T follicular helper cell (primary cell): ENCODE measurements around the gene CDC42EP5.
"Not testable (repeated sequence)": the region's sequence is repeated elsewhere in the genome, so short reads cannot be mapped to it uniquely, and the experiment has no call there.

Experiments
- DNase-seq: peaks from one replicate; pipeline ENCODE4 v3.0.0-alpha.2; 2020; ENCODE audit warnings: low read depth

The CDC42EP5 gene

GRCh38 chr19:54448040-54448773, 24.9 kb downstream of the CDC42EP5 start:
- no peak for DNase-seq

- DNase-seq, result not testable (repeated sequence)
Measured at GRCh38 chr19:54446349-54446748, 26.7 kb downstream of the CDC42EP5 start.

- no peak for DNase-seq
Measured at GRCh38 chr19:54444737-54445136, 28.4 kb downstream of the CDC42EP5 start.

GRCh38 chr19:54440641-54441040, 32.5 kb downstream of the CDC42EP5 start:
- DNase-seq, result no peak

- DNase-seq, result no peak
Measured at GRCh38 chr19:54439174-54439851, 33.8 kb downstream of the CDC42EP5 start.

GRCh38 chr19:54436628-54437252, 36.4 kb downstream of the CDC42EP5 start:
- DNase-seq, result no peak

- no peak for DNase-seq
Measured at GRCh38 chr19:54436031-54436523, 37.0 kb downstream of the CDC42EP5 start.

GRCh38 chr19:54435551-54436016, 37.5 kb downstream of the CDC42EP5 start:
- no peak for DNase-seq

GRCh38 chr19:54434873-54435214, 38.3 kb downstream of the CDC42EP5 start:
- DNase-seq, result no peak

- no peak for DNase-seq
Measured at GRCh38 chr19:54434112-54434872, 38.8 kb downstream of the CDC42EP5 start.

- no peak for DNase-seq
Measured at GRCh38 chr19:54433697-54434096, 39.4 kb downstream of the CDC42EP5 start.

GRCh38 chr19:54432144-54432738, 40.9 kb downstream of the CDC42EP5 start:
- DNase-seq, result no peak

GRCh38 chr19:54431255-54431838, 41.7 kb downstream of the CDC42EP5 start:
- DNase-seq, result no peak

GRCh38 chr19:54430306-54431254, 42.5 kb downstream of the CDC42EP5 start:
- DNase-seq, result peak; percentile 30

GRCh38 chr19:54429545-54430227, 43.4 kb downstream of the CDC42EP5 start:
- DNase-seq, result no peak

GRCh38 chr19:54429176-54429495, 44.0 kb downstream of the CDC42EP5 start:
- DNase-seq, result no peak

GRCh38 chr19:54428323-54429175, 44.5 kb downstream of the CDC42EP5 start:
- DNase-seq, result no peak

GRCh38 chr19:54427586-54427985, 45.5 kb downstream of the CDC42EP5 start:
- no peak for DNase-seq
